T-helper 1 cell (primary cell): ENCODE results near the gene NIT1.
A peak's percentile ranks its signal among the peaks of the same experiment; 100 is the strongest.

Experiments used
- DNase-seq, 5 donors: peaks; one replicate each; pipeline ENCODE4 v3.0.0-alpha.2; 2012 to 2020
- total RNA-seq, 4 donors: gene quantifications; one replicate each; lab custom pipeline; 2026; lab: John Stamatoyannopoulos, UW

NIT1 gene, protein sequence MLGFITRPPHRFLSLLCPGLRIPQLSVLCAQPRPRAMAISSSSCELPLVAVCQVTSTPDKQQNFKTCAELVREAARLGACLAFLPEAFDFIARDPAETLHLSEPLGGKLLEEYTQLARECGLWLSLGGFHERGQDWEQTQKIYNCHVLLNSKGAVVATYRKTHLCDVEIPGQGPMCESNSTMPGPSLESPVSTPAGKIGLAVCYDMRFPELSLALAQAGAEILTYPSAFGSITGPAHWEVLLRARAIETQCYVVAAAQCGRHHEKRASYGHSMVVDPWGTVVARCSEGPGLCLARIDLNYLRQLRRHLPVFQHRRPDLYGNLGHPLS
- 13.9 to 31.9 (median 24.9) reads per million in 4 donors for total RNA-seq

DNA sequence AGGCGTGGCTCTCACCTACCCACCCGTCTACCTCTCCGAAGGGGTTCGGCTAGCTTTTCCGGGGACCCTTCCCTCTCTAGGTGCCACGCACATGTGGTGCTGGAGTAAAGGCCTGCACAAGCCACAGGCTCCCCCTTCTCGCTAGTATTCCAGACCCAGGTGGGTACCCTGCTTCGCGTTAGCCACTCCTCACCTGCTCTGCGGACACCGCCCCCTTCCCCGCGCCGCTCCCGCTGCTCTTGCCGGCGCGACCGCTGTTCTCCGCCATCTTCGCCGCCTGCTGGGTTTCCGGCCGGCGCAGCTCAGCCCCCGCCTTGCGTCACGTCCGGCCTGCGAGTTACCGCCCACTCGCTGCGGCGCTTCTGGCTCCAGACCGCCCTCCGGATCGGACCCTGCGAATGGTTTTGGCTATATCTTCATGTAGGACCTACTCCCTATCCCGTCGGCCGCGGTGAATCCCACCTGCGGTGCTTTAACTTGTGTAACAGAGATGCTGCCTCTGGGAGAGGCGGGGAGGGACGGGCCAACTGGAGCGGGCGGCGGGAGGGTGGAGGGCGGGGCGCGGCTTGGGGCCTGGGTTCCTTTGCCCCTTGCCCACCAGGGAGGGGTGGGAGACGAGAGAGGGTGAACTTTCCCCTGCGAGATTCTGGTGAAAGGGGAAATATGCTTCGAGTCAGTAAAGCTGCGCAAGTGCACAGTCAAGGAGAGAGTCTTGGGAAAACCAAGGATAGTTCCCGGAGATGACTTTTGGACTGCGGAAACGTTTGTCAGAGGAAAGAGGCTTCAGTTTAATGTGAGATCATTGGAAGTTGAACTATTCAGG, at the start of gene NIT1, which contains the start of gene PFDN2:
Gene NIT1 (plus strand): TSS at position 347 of the 823 bp plus-strand sequence. CDS start 72 bp downstream, at position 419.
Gene PFDN2 (minus strand): TSS at position 279 of the 823 bp plus-strand sequence. CDS start 11 bp downstream, at position 268.
- peak; percentile 70 to 87 (median 80) for DNase-seq

DNA sequence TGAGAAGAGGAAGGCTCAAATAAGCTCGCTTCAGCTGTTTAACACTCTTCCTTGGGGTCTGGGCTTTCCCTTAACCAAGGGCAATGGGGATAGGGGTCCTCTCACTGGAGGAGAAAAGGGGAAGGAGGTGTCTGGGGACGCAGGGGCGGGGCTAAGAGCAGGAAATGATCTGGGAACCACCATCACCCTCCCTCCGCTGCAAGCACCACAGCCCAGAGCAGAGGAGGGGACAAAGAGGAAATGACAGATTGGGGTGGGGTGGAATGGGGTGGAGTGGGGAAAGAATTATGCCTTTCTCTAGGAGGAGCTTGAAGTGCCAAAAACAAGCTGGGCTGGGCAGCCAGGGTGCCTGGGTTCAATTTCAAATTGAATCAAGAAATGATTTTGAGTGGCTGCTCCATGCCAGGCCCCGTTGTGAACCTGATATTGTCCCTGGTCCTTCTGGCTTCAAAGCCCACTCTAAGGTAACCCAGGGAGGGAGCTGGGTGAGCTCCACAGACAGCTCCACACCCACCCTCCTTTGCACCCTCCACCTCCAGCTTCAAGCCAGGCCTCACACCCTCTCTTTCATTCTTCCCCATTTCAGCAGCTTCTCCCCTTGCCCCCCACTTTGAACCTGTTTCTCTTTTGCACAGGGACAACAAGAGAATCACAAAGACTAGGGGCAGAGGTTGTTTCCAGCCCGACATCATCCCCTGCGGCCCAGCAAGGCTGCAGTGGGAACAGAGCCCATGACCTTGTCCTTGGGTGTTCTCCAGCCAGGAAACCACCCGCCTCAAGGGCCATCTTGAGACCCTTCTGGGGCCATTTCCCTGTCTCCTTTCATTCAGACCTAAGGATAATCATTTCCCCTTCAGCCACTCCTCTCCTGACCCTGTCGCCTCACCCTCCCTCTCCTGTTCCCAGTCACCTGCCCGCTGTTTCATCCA, 49.3 kb upstream of the NIT1 start:
- DNase-seq = peak; percentile 66 to 90 (median 73)

DNA sequence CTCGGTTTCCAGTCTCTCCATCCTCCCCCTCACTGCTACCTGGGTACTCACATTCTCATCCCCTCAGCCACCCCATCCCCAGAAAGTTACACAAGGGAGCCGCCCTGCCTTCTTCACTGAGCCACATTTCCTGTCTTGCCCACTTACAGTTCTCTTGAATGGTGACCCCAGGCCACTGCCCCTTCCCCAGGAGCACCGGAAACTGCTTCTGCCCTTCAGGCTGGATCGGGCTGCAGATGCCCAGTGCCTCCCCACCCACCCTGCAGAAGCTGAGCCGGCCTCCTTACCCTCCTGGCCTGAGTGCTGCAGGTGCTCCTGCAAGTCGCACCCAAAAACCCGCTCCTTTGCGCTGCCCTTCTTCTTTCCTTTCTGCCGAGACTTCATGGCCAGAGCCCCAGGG, 48.7 kb upstream of the NIT1 start:
- peak in 1 of 5 donors; percentile 43 for DNase-seq

DNA sequence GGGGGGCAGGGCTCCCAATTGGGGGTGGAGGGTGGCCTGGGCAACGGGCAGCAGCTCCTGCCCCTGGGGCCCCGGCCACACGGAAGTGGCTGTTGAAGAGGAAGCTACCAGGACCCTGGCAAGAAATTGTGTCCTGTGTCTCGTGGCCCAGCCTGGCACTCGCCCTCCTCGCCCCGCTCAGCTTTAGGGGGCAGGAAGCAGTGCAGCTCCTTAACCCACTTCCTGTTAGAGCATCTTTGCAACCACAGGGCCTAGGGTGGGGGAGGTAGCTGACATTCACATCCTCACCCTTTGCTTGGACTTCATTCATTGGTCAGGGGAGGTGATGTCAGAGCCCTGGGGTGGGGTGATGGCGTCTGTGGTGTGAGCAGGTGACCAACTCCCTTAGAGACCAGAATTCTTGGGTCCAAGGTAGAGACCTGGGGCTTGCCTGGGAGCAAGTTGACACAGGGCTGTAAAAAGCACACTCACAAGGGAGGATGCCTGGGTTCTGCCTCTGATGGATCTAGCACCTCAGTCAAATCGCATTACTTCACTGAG, 48.1 kb upstream of the NIT1 start, which contains the start of gene ARHGAP30:
Gene ARHGAP30 (minus strand): TSS at position 161 of the 540 bp plus-strand sequence. CDS start 267 bp downstream, outside the sequence.
- DNase-seq = peak; percentile 56 to 98 (median 69)

DNA sequence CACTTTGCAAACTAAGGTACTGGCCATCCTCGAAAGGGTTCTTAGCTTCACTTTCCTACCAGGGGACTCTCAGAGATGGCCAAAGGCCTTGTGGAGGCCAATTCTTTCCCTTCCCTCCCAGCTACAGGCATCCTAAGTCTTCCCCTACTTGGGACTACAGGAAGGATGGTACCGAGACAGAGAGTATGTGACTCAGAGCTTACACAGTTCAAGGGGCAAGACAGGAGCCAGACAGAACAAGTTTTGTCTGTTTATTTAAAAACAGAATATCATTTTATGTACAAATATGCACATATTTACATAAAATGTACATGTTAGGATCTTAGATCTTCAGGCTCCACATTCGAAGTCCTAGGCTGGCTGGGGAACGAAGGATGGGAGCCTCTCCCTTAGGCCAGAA, 47.1 kb upstream of the NIT1 start:
- no peak for DNase-seq

DNA sequence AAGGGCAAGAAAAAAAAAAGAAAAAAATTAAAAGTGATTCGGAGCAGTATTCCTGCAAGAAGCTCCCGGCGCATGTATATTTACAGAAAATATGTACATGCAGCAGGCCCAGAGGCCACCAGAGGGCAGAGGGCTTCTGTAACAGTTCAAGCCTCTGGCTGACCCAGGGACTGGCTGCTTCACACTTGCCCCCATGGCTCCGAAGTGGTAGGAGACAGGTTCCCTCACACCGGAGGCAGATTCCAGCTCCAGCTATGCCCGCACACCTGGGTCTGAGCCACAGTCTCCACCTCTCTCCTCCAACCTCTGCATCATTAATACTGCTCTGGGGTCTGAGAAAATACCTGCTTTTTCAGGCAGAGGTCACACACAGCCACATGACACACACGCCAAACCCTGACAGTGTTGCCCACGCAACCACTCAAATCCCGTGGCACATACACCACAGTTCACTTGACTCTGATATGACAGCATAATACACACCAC, 46.0 kb upstream of the NIT1 start:
- DNase-seq = peak in 4 of 5 donors; percentile 29 to 48 (median 34)

DNA sequence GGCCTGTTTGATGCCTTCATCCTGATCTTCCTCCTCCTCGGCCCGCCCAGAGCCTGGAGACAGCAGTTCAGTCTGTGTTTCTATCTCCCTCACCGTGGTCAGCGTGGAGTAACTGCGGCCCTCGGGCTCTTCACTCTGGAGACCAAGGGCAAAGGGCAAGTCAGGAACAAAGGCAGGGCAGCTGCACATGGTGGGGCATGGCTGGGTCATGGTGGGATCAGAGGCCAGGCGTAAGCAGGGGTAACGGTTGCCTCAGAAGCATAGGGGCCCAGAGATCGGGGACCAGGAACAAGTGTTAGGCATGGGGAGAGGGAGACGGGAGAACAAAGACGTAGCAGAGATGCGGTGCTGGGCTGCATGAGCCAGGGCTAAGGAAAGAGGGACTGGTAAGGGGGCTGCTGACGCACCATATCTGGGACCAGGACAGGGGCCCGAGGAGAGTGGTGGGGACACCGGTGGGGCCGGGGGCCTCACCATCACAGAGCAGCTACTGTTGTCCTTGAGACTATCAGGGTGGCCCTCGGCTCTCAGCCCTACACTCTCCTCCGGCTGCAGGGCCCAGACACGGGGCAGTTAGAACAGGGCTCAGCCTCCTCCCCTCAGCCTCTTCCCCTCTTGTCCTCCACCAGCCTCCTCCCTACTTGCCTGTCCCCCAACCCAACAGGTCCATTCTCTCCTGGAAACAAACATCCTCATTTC, 45.0 kb upstream of the NIT1 start:
- DNase-seq = no peak

DNA sequence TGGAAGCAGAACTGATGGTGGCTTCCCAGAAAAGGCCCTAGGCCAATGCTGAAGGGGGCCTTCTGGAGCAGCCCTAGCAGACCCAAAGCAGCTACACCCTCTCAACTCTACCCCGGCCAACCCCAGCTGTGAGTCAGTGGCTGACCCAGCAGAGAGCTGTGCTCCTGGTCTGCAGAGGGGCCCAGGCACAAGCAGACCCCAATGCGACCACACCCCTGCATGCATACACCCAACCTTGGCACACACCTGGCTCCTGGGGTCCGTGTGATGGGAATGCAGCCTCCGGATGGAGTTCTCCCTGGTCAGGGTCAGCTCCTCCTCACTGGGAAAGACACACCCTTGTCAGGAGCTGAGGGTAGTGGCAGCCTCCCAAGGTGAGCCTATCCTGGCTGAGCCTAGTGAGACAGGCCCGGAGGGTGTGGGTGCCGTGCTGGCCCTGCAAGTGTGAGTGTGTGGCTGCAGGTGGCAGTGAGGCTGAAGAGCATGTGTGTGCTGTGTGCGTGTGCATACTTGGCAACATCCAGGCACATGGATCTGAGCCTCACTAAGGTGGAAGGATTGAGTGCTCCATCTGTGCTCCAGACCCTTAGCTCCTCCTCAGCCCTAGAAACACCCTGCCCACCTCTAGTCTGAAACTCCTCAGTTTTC, 44.3 kb upstream of the NIT1 start:
- DNase-seq = no peak

DNA sequence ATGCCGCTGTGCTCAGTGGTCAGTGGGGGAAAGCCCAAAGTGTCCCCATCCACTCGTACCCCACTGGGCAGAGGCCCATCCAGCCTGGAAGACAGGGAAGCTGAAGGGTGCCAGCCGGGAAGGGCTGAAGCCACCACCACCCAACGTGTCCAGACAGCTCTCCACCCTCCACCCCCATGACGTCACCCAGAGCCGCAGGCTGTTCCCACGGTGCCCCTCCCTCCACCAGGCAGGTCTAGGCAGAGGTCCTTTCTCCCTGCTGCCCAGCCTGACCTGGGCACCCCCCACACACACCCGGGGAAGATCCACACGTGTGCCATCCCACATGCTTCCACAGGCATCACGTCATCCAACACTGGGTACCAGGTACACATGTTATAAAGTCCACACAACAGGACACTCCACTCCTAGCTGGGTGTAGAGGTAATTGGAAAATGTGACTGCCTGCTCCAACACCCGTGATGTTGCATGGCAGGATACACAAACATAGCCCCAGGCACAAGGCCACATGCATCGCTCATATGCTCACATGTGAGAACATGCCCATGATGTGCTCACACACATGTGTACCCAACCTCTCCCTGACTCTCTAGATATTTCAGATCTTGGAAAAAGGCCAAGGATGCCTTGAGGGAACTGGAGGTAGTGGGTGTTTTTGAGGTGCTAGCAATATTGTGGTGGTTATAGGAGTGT, 43.1 kb upstream of the NIT1 start:
- no peak for DNase-seq

DNA sequence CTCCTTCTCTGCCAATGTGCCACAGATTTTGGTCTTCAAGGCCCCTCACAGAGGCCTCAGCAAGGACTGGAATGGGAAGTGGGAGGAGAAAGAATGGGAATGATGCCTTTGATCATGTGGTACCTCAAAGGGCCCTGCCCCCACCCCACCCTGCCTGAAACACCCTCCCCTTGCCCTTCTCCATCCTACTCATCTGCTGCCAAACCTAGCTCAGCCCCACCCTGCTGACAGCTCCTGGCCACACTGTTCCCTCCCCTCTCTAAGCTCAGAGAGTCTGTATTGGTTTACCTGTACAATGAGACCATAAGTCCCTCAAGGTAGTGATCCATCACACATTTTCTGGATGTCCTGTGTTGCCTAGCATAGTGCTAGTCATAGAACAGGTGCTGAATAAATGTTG, 41.5 kb upstream of the NIT1 start:
- no peak for DNase-seq

DNA sequence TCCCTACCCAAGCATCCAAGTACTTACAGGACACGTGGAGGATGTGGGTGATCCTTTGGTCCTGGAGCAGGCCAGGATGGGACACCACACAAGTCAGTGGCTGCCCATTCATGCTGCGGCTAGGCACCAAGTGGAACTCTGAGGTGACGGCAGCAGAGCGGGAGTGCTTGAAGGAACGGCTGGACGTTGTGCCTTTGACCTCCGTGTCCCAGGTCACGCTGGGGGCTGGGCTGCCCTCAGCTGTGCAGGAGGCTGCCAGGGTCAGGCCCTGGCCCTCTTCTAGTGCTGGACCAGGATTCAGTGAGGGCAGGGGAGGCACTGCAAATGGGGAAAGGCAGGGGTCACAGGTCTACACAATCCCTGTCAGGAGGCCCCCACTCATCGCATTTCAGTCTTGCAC, 40.5 kb upstream of the NIT1 start:
- DNase-seq = no peak

DNA sequence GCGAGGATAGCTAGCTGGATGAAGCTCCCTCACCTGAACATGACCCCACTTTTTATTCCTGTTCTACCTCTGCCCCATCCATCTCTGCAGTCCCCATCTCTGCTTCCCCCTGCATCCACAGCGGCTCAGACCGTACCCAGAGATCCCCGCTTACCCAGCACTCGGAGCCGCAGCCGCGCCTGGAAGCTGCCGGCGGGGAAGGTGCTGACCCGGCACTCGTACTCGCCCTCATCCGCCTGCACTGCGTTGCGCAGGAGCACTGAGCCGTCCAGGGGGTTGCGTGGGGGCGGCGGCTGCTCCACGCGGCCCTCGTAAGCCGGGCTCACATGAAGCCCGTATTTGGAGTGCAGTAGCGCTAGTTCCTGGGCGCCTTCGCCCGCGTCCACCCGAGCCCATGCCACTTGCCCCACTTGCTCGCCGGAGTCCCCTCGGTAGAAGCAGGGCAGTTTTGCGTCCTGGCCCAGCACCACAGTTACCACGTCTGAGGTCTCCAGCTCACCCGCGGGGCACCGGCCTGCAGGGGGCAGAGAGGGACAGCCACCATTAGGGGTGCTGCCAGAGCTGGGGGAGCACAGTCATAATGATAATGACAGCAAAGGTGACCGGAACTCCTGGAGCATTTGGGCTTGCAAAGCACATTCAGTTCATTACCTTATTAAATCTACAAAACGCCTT, 38.3 kb upstream of the NIT1 start:
- no peak for DNase-seq

DNA sequence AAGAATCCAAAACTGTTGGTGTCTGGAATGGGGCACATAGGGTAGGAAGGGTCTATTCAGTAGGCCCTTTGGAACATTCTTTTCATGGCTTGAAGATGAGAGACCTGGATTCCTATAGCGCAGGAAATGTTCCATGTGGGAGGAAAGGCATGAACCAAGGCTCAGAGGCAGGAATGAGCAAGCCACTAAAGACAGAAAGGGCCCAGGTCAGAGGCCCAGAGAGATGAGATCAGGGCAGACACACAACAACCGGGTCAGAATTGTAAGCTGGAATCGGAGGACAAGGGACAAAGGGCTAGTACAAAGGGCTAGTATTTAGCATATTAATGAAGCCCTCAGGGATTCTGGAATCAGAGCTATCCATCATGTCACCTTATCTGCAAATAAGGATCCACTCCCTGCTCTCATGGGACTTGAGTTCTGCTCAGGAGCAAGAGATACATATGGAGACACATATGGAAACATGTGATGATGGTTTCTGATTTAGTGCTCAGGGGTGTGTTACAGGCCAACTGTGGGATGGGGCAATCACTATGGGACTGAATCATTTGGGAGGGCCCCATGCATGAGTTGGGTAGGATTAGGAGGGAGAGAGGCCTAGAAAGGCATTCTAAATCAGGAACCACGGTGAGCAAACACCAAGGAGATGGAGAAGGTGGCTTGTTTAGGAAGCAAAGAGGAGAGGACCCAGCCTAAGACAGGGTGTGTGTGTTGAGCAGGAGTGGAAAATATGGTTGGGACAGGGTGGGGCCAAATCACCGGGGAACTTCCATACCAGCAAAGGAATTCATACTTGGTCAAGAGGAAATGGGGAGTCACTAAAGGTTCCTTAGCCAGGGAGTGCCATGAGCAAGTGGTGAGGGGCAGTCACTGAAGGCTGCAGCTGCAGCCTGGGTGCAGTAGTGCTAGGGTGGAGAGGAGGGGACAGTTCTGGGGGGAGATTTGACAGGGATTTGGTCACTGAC, 37.2 kb upstream of the NIT1 start:
- DNase-seq = no peak

DNA sequence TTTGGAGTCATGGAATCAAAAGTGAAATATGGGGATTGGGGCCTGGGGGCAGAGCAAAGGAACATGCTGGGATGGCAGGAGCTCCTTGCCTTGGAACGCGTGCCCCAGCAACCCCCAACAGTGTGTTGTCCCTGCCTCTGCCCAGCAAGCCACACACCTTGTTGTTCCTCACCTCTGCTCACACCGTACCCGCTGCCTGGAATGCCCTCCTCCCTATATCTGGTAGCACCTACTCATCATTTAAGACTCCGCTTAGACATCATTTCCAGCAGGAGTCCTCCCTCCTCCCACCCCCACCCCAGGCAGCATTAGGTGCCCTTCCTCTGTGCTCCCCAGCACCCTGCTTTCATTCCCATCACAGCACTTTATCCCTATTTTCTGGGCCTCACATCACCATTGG, 36.4 kb upstream of the NIT1 start:
- no peak for DNase-seq

DNA sequence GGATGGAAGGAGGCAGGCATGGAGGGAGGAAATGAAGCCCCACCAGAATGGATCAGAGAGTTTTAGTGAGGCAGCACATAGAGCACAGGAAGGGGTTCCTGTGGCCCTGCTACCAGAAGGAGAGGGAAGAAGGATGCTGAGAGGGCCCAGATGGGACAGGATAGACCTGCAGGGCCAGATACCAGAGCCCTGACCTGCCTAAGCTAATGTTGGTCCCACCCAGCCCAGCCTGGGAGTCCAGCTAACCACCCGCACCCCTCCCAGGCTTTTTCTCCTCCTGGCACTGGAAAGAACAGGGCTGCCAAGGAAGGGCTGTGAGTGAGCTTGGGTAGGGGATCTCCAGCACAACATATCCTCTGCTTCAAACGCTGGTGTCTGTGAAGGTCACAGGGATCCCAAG, 35.4 kb upstream of the NIT1 start:
- no peak for DNase-seq

DNA sequence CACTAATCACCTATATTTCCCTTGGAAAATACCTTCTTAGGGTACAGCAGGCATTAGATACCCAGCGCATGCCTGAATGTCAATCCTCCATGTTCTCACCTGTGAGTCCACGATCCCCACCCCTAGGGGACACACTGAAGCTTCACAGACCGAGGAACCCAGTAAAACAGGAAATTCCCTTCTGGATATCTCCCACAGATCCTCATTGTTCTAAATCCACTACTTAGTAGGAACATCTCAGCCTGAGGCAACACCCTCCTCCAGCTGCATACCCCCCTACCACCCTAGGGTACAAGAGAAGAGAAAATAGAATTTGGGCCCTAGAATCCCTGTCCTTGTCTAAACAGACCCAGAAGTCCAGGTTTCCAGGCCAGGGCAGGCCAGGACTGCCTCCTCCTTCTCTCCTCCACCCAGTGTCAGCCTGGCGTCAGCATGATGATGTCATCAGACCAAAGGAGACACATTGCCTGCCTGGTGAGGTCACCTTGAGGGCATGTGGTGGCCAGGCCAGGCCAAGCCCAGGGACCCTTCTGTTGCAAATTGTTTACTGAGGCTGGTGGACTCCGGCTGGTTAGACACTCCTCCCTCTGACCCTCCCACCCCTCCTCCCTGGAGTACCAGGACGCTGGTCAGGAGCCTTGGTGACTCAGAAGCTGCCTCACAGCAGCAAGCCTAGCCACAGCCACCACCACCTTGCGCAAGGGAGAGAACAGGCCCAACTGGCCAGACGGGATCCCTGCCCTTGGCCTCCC, 34.7 kb upstream of the NIT1 start:
- no peak for DNase-seq

DNA sequence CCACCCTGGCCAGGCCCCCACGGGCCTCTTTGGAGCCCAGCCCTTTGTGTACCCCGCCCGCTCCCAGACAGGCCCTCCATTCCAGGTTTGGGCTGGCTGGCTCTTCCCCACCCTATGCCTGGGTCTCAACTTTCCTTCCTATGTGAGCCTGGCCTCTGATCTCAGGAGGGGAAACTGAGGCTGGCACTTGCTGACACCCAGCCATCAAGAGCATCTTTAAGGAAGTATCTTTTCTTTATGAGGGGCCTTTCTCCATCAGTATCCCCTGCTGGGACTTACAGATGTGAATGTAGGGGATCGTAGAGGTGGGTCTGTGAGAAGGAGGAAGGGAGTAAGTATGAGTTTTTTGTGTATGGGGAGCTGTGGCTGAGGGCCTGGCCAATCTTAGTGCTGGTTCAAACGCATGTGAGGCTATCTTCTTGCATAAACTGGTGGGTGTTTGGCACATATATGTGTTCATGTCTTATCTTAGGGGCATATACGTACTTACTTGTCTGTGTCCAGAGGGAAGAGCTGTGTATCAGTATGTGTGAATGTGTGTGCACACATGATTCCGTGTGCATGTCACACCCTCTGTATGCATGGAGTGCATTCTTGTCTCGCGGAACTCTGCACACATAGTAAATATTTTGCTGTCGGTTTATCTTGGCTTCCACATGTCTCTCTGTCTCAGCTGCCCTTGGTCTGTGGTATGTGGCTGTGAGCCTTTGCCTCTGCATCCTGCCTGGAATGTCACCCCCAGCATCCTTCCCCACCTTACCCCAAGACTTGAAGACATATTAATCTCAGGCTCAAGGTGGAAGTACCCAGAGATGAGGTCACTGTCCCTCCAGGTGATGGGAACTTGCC, 33.9 kb upstream of the NIT1 start:
- DNase-seq = no peak
